Endothelial cell of umbilical vein (primary cell): ENCODE data around the gene IL36B. TPM values are rescaled to one million over a fixed set of nuclear protein-coding genes. Genes with fewer than 3 reads are reported as not detected.

Experiments used
- BruUV-seq: library from RNA; stranded (reverse); fragments of 400-500 nt; replicated peaks from 2 replicates; lab custom pipeline; 2021; lab: Mats Ljungman, UMichigan
- CTCF ChIA-PET: fragments of 300-600, 350-600 bp; sonication (Branson Sonifier 250); formaldehyde crosslinking; loops from one replicate; lab custom pipeline; 2021; ENCODE audit warnings: antibody characterized with exemption, inconsistent platforms; lab: Charles Lee
- POLR2A ChIA-PET: fragments of 300-600, 350-600 bp; sonication (Branson Sonifier 250); formaldehyde crosslinking; loops from one replicate; lab custom pipeline; 2021; ENCODE audit warnings: antibody characterized with exemption, inconsistent platforms; lab: Charles Lee
- DNase-seq: peaks from one replicate; pipeline ENCODE4 v3.0.0-alpha.2; 2011; ENCODE audit warnings: low read depth, low spot score
- FAIRE-seq: peaks from 2 replicates; lab custom pipeline; 2011; peaks lifted over from hg19 to GRCh38; lab: Jason Lieb, UNC
- H2AFZ ChIP-seq: 2 replicates; pipeline ENCODE4 v1.6.0; 2012; ENCODE audit warnings: low read depth, low read length, control low read depth, inconsistent platforms
- H3K27ac ChIP-seq: 2 replicates; pipeline ENCODE4 v1.5.1; 2011; ENCODE audit warnings: low read depth, mild to moderate bottlenecking, control low read depth, low read length, moderate library complexity; ENCODE audit not compliant: insufficient read depth
- H3K27me3 ChIP-seq, 2 experiments: 2 replicates each; pipeline versions ENCODE4 v1.6.0 to v1.6.1; 2011; ENCODE audit warnings: low read length in 2 of 2, mixed read lengths in 1 of 2; ENCODE audit not compliant: control insufficient read depth in 2 of 2, insufficient read depth in 2 of 2
- H3K36me3 ChIP-seq, 2 experiments: 2 replicates in 1 of 2; 3 replicates in 1 of 2; pipeline ENCODE4 v1.5.1; 2011; ENCODE audit warnings: low read length in 2 of 2, mild to moderate bottlenecking in 1 of 2, moderate library complexity in 1 of 2; ENCODE audit not compliant: control insufficient read depth in 2 of 2, insufficient read depth in 2 of 2; ENCODE audit errors: extremely low read depth in 1 of 2
- H3K4me1 ChIP-seq: 3 replicates; pipeline ENCODE4 v1.5.1; 2011; ENCODE audit warnings: mild to moderate bottlenecking, low read length; ENCODE audit not compliant: control insufficient read depth, insufficient read depth; ENCODE audit errors: extremely low read depth
- H3K4me2 ChIP-seq: 2 replicates; pipeline ENCODE4 v1.6.1; 2011; ENCODE audit warnings: low read length, control low read depth, mixed read lengths; ENCODE audit not compliant: insufficient read depth
- H3K4me3 ChIP-seq, 3 experiments: fragments of 200-600 bp in 1 of 3; sonication (generic), shearing (Covaris generic) in 1 of 3; replicated peaks in 1 of 3; 2 replicates each; pipeline ENCODE4 v1.5.1; 2011 to 2016; ENCODE audit warnings: control low read depth in 3 of 3, low read length in 3 of 3, mild to moderate bottlenecking in 2 of 3, inconsistent platforms in 1 of 3, low read depth in 1 of 3, moderate library complexity in 1 of 3; ENCODE audit not compliant: insufficient read depth in 1 of 3
- H3K79me2 ChIP-seq: 2 replicates; pipeline ENCODE4 v1.6.0; 2012; ENCODE audit warnings: low read length, inconsistent platforms; ENCODE audit not compliant: control insufficient read depth, insufficient read depth
- H3K9ac ChIP-seq: replicated peaks from 2 replicates; pipeline ENCODE3; 2011; ENCODE audit warnings: low read length, control low read depth; ENCODE audit not compliant: insufficient read depth; ENCODE audit errors: extremely low read depth
- H3K9me1 ChIP-seq: replicated peaks from 3 replicates; pipeline ENCODE4 v1.6.0; 2011; ENCODE audit warnings: mild to moderate bottlenecking, low read length; ENCODE audit not compliant: control insufficient read depth, insufficient read depth; ENCODE audit errors: extremely low read depth
- H3K9me3 ChIP-seq: replicated peaks from 2 replicates; pipeline ENCODE4 v1.5.1; 2012; ENCODE audit warnings: low read length, inconsistent platforms; ENCODE audit not compliant: control insufficient read depth, insufficient read depth
- H4K20me1 ChIP-seq: replicated peaks from 2 replicates; pipeline ENCODE3; 2011; ENCODE audit warnings: mild to moderate bottlenecking, low read length; ENCODE audit not compliant: control insufficient read depth, insufficient read depth; ENCODE audit errors: extremely low read depth
- CTCF ChIP-seq, 2 donors: IDR thresholded peaks; 1 replicate in 1 of 2; 2 replicates in 1 of 2; pipeline ENCODE4 v1.5.1; 2011; ENCODE audit warnings: low read length in 2 of 2, mild to moderate bottlenecking in 2 of 2, moderate library complexity in 2 of 2, control low read depth in 1 of 2, inconsistent platforms in 1 of 2, low read depth in 1 of 2; ENCODE audit not compliant: insufficient read depth in 1 of 2; ENCODE audit errors: extremely low read depth in 1 of 2
- EZH2 ChIP-seq: IDR thresholded peaks from 2 replicates; pipeline ENCODE4 v1.6.1; 2012; ENCODE audit warnings: borderline replicate concordance, low read depth, mild to moderate bottlenecking, moderate library complexity, low read length, inconsistent platforms; ENCODE audit not compliant: severe bottlenecking
- FOS ChIP-seq: IDR thresholded peaks from 2 replicates; pipeline ENCODE4 v1.6.1; 2011; ENCODE audit warnings: mild to moderate bottlenecking, low read length, moderate library complexity, borderline replicate concordance; ENCODE audit not compliant: insufficient read depth
- GATA2 ChIP-seq: IDR thresholded peaks from 2 replicates; pipeline ENCODE4 v1.7.0; 2011; ENCODE audit warnings: low read depth, mild to moderate bottlenecking, moderate library complexity, mixed read lengths, low read length; ENCODE audit not compliant: insufficient read length, insufficient read depth
- JUN ChIP-seq: IDR thresholded peaks from 2 replicates; pipeline ENCODE4 v1.6.1; 2011; ENCODE audit warnings: borderline replicate concordance, low read depth; ENCODE audit not compliant: insufficient read length, insufficient read depth
- MAX ChIP-seq: IDR thresholded peaks from 2 replicates; pipeline ENCODE4 v1.6.1; 2011; ENCODE audit not compliant: insufficient read depth, insufficient read length
- MYC ChIP-seq: IDR thresholded peaks from one replicate; pipeline ENCODE4 v1.6.1; 2011; ENCODE audit warnings: mild to moderate bottlenecking, low read depth, low read length
- POLR2A ChIP-seq: IDR thresholded peaks from 2 replicates; pipeline ENCODE4 v1.6.1; 2012; ENCODE audit warnings: low read depth, mild to moderate bottlenecking, control low read depth, low read length
- POLR2AphosphoS5 ChIP-seq: IDR thresholded peaks from 2 replicates; pipeline ENCODE4 v1.6.1; 2012; ENCODE audit warnings: low read depth, mild to moderate bottlenecking, control low read depth, low read length, moderate library complexity; ENCODE audit not compliant: insufficient read depth
- dilution Hi-C: fragments of 300-500 bp; cut with MboI; formaldehyde crosslinking; loops from one replicate; pipeline ENCODE4 v1.15.0; 2019; ENCODE audit warnings: low sequenced_read_pairs; ENCODE audit not compliant: extremely low pct_ligation_motif_present
- intact Hi-C: fragments of 100-400 bp; cut with micrococcal nuclease; formaldehyde crosslinking; loops from one replicate; pipeline ENCODE4 v1.10.0; 2022
- polyA plus RNA-seq, 4 experiments: library from polyadenylated mRNA; depleted of rRNA in 3 of 4; stranded (reverse) in 3 of 4; unstranded in 1 of 4; fragments of >200 nt; gene quantifications; 2 replicates each; pipeline versions ENCODE4 v1.2.1 to v1.2.3, GENCODE V29; 2011 to 2012; ENCODE audit warnings: missing spikeins in 1 of 4
- total RNA-seq: library from RNA; stranded (reverse); gene quantifications from 2 replicates; pipeline ENCODE4 v1.2.3, GENCODE V29; 2021

The IL36B gene
- total and polyA plus RNA-seq, 2 donors (not counting 3 experiments of a cell fraction or from before 2014, with no cell fraction given) = not detected

DNA sequence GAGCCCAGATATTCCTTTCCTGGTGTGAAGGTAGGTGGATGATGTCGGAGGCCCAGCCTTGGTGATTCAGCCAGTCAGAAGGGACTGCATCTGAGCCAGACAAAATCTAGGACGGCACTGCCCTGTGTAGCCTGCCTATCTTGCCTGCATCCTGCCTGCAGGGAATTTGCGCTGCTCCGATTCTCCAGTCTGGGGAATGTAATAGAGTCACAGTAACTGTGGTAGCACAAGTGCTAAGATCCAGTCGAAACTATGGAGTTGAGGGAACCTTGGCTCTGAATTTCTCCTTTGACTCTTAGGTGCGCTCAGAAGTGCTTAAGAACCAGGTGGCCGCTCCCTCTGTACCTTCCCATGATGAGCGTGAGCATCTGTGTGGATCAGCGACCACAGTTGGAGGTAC lies 15.9 kb downstream of the IL36B start:
- Histone ChIP-seq H3K79me2 (no peaks in the 10 kb centered on the region), H3K9ac (no peak overlapping the region), H3K4me1 (no peaks in the 10 kb centered on the region), H3K9me3 (no peaks in the 10 kb centered on the region), H3K9me1 (no peaks in the 10 kb centered on the region), H3K36me3 (no peaks in the 10 kb centered on the region), H3K4me3 (no peak overlapping the region), H3K4me2 (no peak overlapping the region), H3K27me3 (peaks cover 3% of the 10 kb centered on the region in 2 experiments), H4K20me1 (no peaks in the 10 kb centered on the region), H2AFZ (no peak overlapping the region), H3K27ac (no peak overlapping the region)
- BruUV-seq = no TSS peak
- DNase-seq = no peak
- dilution Hi-C loops = no loop called here
- intact Hi-C loops = no loop called here
- POLR2A ChIA-PET = no interaction called here
- no peak for TF ChIP-seq GATA2
- TF ChIP-seq FOS = no peak
- no peak for TF ChIP-seq JUN
- TF ChIP-seq MAX = no peak
- no peak for TF ChIP-seq POLR2A
- TF ChIP-seq MYC = no peak
- no peak for TF ChIP-seq EZH2
- TF ChIP-seq POLR2AphosphoS5 = no peak
- no peak for TF ChIP-seq CTCF (IDR thresholded peaks at IDR 0.05; ENCODE audit: extremely low read depth in 1 of 2, insufficient read depth in 1 of 2, low read depth in 1 of 2, low read length in 2 of 2)
- CTCF ChIA-PET = no interaction called here
- no peak for FAIRE-seq
